GM21526 (cell line): ENCODE results near the gene BDNF.

Source experiments
- ATAC-seq: cut with Tn5 transposase; IDR thresholded peaks from one replicate; pipeline ENCODE4 v1.9.1; 2021; ENCODE audit warnings: moderate library complexity; ENCODE audit not compliant: unreplicated experiment, low FRiP score

Gene BDNF

DNA sequence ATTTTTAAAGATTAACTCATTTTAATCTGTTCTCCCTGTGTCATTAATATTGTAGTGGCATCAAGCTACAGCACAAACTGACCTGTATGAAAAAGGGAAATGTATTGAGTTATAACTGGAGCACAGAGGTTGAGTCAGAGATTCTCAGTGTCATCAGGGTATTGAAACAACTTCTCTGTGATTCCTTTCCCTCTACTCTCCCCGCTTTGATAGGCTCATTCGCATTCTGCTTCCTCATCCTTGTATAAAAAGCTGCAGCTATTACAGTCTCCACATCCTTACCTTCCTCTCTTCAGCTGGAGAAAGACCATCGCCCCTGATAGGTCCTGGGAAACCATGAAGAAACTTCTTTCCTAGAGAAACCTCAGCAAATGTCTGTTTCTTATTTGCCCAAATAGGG is 90.0 kb downstream of the BDNF start:
- ATAC-seq, result no peak

DNA sequence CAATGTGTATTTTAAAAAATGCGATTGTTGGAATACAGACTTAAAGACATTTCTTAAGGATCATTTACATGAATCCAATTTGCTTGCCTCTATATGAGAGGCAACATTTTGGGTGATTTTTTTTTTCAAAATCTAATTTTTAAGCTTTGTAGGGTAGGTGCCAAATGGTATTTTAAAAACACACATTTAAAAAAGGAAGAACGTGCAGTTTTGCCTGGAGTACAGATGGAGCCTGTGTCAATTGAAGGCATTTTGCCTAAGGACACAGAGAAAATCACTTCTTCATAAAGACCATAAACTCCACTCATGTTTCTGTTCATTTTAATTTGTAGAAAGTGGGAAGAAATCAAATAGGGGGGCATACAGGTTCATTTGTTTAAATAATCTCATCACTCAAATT is 91.3 kb downstream of the BDNF start:
- ATAC-seq, result no peak

DNA sequence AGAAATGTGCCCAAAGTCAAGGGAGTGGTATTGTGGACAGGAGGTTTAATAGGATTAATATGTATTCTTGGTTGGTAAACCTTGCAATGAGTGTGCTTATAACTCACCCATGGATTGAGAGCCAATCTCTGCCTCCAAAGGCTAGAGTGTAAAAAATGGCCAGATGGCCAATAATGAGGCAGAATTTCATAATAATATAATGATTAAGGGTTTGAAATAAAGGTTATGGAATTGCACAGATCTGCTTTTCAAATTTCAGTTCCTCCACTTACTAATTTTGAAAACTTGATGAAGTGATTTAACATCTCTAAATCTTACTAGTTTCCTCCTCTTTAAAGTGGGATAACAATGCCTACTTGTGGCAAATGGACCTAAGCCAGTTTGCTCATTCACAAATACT is 94.8 kb downstream of the BDNF start:
- no peak for ATAC-seq
